H9 (cell line): ENCODE results near the gene PCDHGA9. TPM values are rescaled to one million over a fixed set of nuclear protein-coding genes. Genes with fewer than 3 reads are reported as not detected.

Experiments used
- DNase-seq: peaks from one replicate; pipeline ENCODE4 v3.0.0-alpha.2; 2017
- H2AFZ ChIP-seq: one replicate; pipeline ENCODE4 v1.6.1; 2013; ENCODE audit warnings: mild to moderate bottlenecking, low read length, control low read depth, moderate library complexity
- H2AK5ac ChIP-seq: 2 replicates; pipeline ENCODE4 v1.6.1; 2013; ENCODE audit warnings: low read length, control low read depth, mixed read lengths; ENCODE audit not compliant: insufficient read length
- H2BK120ac ChIP-seq: one replicate; pipeline ENCODE4 v1.6.1; 2013; ENCODE audit warnings: low read depth, mild to moderate bottlenecking, low read length, control low read depth, inconsistent platforms; ENCODE audit not compliant: poor library complexity, severe bottlenecking
- H2BK12ac ChIP-seq: 2 replicates; pipeline ENCODE4 v1.6.1; 2013; ENCODE audit warnings: low read length, control low read depth, mixed read lengths, low read depth; ENCODE audit not compliant: insufficient read length
- H2BK15ac ChIP-seq: 2 replicates; pipeline ENCODE4 v1.6.1; 2013; ENCODE audit warnings: low read depth, low read length, control low read depth
- H2BK20ac ChIP-seq: one replicate; pipeline ENCODE4 v1.6.1; 2013; ENCODE audit warnings: low read depth, mild to moderate bottlenecking, low read length, control low read depth, inconsistent platforms; ENCODE audit not compliant: poor library complexity, severe bottlenecking
- H2BK5ac ChIP-seq: 2 replicates; pipeline ENCODE4 v1.6.1; 2013; ENCODE audit warnings: low read length, control low read depth, mixed read lengths; ENCODE audit not compliant: insufficient read length
- H3K14ac ChIP-seq: 2 replicates; pipeline ENCODE4 v1.6.1; 2013; ENCODE audit warnings: low read length, control low read depth; ENCODE audit not compliant: insufficient read depth
- H3K18ac ChIP-seq: 2 replicates; pipeline ENCODE4 v1.6.1; 2013; ENCODE audit warnings: low read depth, mild to moderate bottlenecking, mixed read lengths, low read length, control low read depth; ENCODE audit not compliant: insufficient read length
- H3K23ac ChIP-seq: 2 replicates; pipeline ENCODE4 v1.6.1; 2013; ENCODE audit warnings: low read length, control low read depth, mixed read lengths, low read depth; ENCODE audit not compliant: insufficient read length
- H3K23me2 ChIP-seq: 2 replicates; pipeline ENCODE4 v1.6.1; 2013; ENCODE audit warnings: low read depth, mild to moderate bottlenecking, mixed read lengths, low read length, control low read depth; ENCODE audit not compliant: insufficient read length, poor library complexity, severe bottlenecking
- H3K27ac ChIP-seq: 2 replicates; pipeline ENCODE4 v1.5.1; 2013; ENCODE audit warnings: low read length, control low read depth, mixed read lengths, low read depth; ENCODE audit not compliant: insufficient read length
- H3K27me3 ChIP-seq: 2 replicates; pipeline ENCODE4 v1.6.1; 2013; ENCODE audit warnings: low read length, control low read depth, inconsistent platforms; ENCODE audit not compliant: insufficient read depth
- H3K4ac ChIP-seq: 2 replicates; pipeline ENCODE4 v1.6.1; 2013; ENCODE audit warnings: low read depth, mild to moderate bottlenecking, control low read depth, inconsistent platforms, low read length, moderate library complexity
- H3K4me1 ChIP-seq: 2 replicates; pipeline ENCODE4 v1.6.1; 2013; ENCODE audit warnings: low read length, control low read depth, inconsistent platforms; ENCODE audit not compliant: insufficient read depth
- H3K4me2 ChIP-seq: 2 replicates; pipeline ENCODE4 v1.6.1; 2013; ENCODE audit warnings: low read length, control low read depth, mixed read lengths; ENCODE audit not compliant: insufficient read length, insufficient read depth
- H3K56ac ChIP-seq: 2 replicates; pipeline ENCODE4 v1.6.1; 2013; ENCODE audit warnings: low read depth, mild to moderate bottlenecking, mixed read lengths, low read length, control low read depth; ENCODE audit not compliant: insufficient read length
- H3K79me1 ChIP-seq: 2 replicates; pipeline ENCODE4 v1.6.1; 2013; ENCODE audit warnings: low read depth, mild to moderate bottlenecking, moderate library complexity, low read length, control low read depth, inconsistent platforms; ENCODE audit not compliant: insufficient read depth, poor library complexity, severe bottlenecking
- H3K79me2 ChIP-seq: 2 replicates; pipeline ENCODE4 v1.6.1; 2013; ENCODE audit warnings: low read length, control low read depth, inconsistent platforms; ENCODE audit not compliant: insufficient read depth
- H3K9ac ChIP-seq: 2 replicates; pipeline ENCODE4 v1.6.1; 2013; ENCODE audit warnings: low read length, control low read depth, mixed read lengths; ENCODE audit not compliant: insufficient read length; ENCODE audit errors: extremely low read depth
- H3K9me3 ChIP-seq: one replicate; pipeline ENCODE4 v1.6.1; 2013; ENCODE audit warnings: low read depth, low read length, inconsistent platforms; ENCODE audit not compliant: control insufficient read depth
- H3T11ph ChIP-seq: one replicate; pipeline ENCODE4 v1.6.1; 2013; ENCODE audit warnings: mild to moderate bottlenecking, low read length, control low read depth, inconsistent platforms
- H4K20me1 ChIP-seq: one replicate; pipeline ENCODE4 v1.6.1; 2013; ENCODE audit not compliant: control insufficient read depth, insufficient read length, insufficient read depth
- H4K5ac ChIP-seq: 2 replicates; pipeline ENCODE4 v1.6.1; 2013; ENCODE audit warnings: low read depth, mild to moderate bottlenecking, mixed read lengths, low read length, control low read depth; ENCODE audit not compliant: insufficient read length
- H4K8ac ChIP-seq: replicated peaks from 2 replicates; pipeline ENCODE4 v1.6.1; 2013; ENCODE audit warnings: low read length, control low read depth, mixed read lengths, low read depth; ENCODE audit not compliant: insufficient read length
- H4K91ac ChIP-seq: 2 replicates; pipeline ENCODE4 v1.6.1; 2013; ENCODE audit warnings: low read depth, mild to moderate bottlenecking, moderate library complexity, mixed read lengths, low read length, control low read depth; ENCODE audit not compliant: insufficient read length
- H3K27ac Mint-ChIP-seq, 3 experiments: 2 replicates in 2 of 3; 3 replicates in 1 of 3; pipeline ENCODE4 v1.8.0; 2020 to 2021; ENCODE audit warnings: mixed read lengths in 3 of 3, mild to moderate bottlenecking in 1 of 3, moderate library complexity in 1 of 3
- H3K27me3 Mint-ChIP-seq: 2 replicates; pipeline ENCODE4 v1.8.0; 2021; ENCODE audit warnings: low read depth, mild to moderate bottlenecking, moderate library complexity, mixed read lengths
- H3K36me3 Mint-ChIP-seq, 3 experiments: 2 replicates in 2 of 3; 3 replicates in 1 of 3; pipeline ENCODE4 v1.8.0; 2020 to 2021; ENCODE audit warnings: low read depth in 3 of 3, mixed read lengths in 3 of 3; ENCODE audit not compliant: insufficient read depth in 1 of 3
- H3K4me1 Mint-ChIP-seq, 2 experiments: 2 replicates each; pipeline ENCODE4 v1.8.0; 2020; ENCODE audit warnings: mixed read lengths in 2 of 2
- H3K4me3 Mint-ChIP-seq, 2 experiments: 2 replicates in 1 of 2; 3 replicates in 1 of 2; pipeline ENCODE4 v1.8.0; 2020 to 2021; ENCODE audit warnings: mild to moderate bottlenecking in 2 of 2, mixed read lengths in 2 of 2, moderate library complexity in 1 of 2
- H3K9me3 Mint-ChIP-seq, 2 experiments: 2 replicates in 1 of 2; 3 replicates in 1 of 2; pipeline ENCODE4 v1.8.0; 2020; ENCODE audit warnings: mild to moderate bottlenecking in 2 of 2, mixed read lengths in 2 of 2, moderate library complexity in 1 of 2
- WGBS: extraction: QIAGEN DNeasy Blood & Tissue Kit; methylation state at CpG from one replicate; pipeline ENCODE4 v1.1.7; 2013; ENCODE audit warnings: missing lambda C conversion rate, low lambda C conversion rate, mixed read lengths; ENCODE audit not compliant: insufficient read length; ENCODE audit errors: extremely low coverage; 5-methylcytosine and 5-hydroxymethylcytosine counted together
- total RNA-seq: library from RNA; stranded (reverse); gene quantifications from 2 replicates; pipeline ENCODE4 v1.2.1, GENCODE V29; 2021
- TF ChIP-seq, protein P1 (sequence below): fragments of 200-600 bp; sonication (generic); conservative IDR thresholded peaks from 3 replicates; pipeline ENCODE4 v1.8.0; 2021; ENCODE audit warnings: antibody characterized with exemption, mild to moderate bottlenecking

PCDHGA9 gene
- total RNA-seq, 1 experiment from 2014 or later = 1.3 TPM

DNA sequence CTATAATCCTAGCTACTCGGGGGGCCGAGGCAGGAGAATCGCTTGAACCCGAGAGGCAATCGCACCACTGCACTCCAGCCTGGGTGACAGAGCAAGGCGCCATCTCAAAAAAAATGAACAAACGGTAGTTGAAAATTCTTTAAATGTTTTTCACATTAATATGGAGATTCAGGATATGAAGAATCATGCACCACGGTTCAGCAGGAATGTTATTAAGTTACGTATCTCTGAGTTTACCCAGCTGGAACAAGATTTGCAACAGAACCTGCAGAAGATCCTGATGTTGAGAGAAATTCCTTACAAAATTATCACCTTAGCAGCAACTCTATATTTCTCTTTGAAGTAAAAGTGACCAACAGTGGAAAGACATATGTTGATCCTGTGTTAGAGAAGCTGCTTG, 37.8 kb downstream of the PCDHGA9 start:
- H2BK120ac ChIP-seq = no peak overlapping the region
- no peaks in the 10 kb centered on the region for H3K27me3 Mint-ChIP-seq
- H3K4me3 Mint-ChIP-seq = no peak overlapping the region
- no peaks in the 10 kb centered on the region for H3K79me1 ChIP-seq
- H3K23ac ChIP-seq = no peak overlapping the region
- H2BK15ac ChIP-seq = no peak overlapping the region
- no peak overlapping the region for H3T11ph ChIP-seq
- H3K9me3 ChIP-seq = no peaks in the 10 kb centered on the region
- no peak for DNase-seq
- H4K8ac ChIP-seq = no peak overlapping the region
- H2AK5ac ChIP-seq = no peak overlapping the region
- no CpG with 5 or more reads among the region's 9 CpGs for WGBS
- no peak overlapping the region for H3K4ac ChIP-seq
- H3K27ac ChIP-seq = no peak overlapping the region
- peaks cover 5 to 9% of the 10 kb centered on the region in 2 experiments; a peak in 3 of 4 replicates for H3K4me1 Mint-ChIP-seq
- no peak overlapping the region for H2BK5ac ChIP-seq
- H3K56ac ChIP-seq = no peak overlapping the region
- H3K14ac ChIP-seq = no peak overlapping the region
- H4K20me1 ChIP-seq = no peaks in the 10 kb centered on the region
- no peaks in the 10 kb centered on the region for H3K27me3 ChIP-seq
- H4K91ac ChIP-seq = no peak overlapping the region
- no peak overlapping the region for H2BK12ac ChIP-seq
- no peak overlapping the region for H3K4me2 ChIP-seq
- H3K9ac ChIP-seq = no peak overlapping the region
- H3K27ac Mint-ChIP-seq = no peak overlapping the region
- TF ChIP-seq, protein P1, sequence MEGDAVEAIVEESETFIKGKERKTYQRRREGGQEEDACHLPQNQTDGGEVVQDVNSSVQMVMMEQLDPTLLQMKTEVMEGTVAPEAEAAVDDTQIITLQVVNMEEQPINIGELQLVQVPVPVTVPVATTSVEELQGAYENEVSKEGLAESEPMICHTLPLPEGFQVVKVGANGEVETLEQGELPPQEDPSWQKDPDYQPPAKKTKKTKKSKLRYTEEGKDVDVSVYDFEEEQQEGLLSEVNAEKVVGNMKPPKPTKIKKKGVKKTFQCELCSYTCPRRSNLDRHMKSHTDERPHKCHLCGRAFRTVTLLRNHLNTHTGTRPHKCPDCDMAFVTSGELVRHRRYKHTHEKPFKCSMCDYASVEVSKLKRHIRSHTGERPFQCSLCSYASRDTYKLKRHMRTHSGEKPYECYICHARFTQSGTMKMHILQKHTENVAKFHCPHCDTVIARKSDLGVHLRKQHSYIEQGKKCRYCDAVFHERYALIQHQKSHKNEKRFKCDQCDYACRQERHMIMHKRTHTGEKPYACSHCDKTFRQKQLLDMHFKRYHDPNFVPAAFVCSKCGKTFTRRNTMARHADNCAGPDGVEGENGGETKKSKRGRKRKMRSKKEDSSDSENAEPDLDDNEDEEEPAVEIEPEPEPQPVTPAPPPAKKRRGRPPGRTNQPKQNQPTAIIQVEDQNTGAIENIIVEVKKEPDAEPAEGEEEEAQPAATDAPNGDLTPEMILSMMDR = no peak
- no peak overlapping the region for H2AFZ ChIP-seq
- H3K18ac ChIP-seq = no peak overlapping the region
- peaks cover 11 to 14% of the 10 kb centered on the region in 2 experiments; a peak in 3 of 5 replicates for H3K9me3 Mint-ChIP-seq
- H4K5ac ChIP-seq = no peak overlapping the region
- H3K36me3 Mint-ChIP-seq = peaks cover 5 to 13% (median 10%) of the 10 kb centered on the region in 3 experiments; a peak in 6 of 7 replicates
- no peaks in the 10 kb centered on the region for H3K79me2 ChIP-seq
- H2BK20ac ChIP-seq = no peak overlapping the region
- H3K23me2 ChIP-seq = no peaks in the 10 kb centered on the region
- peaks cover 2% of the 10 kb centered on the region; the same call in 1 of the 2 replicates for H3K4me1 ChIP-seq
